ENCODE results near the gene NOL4L.
A peak's percentile ranks its signal among the peaks of the same experiment; 100 is the strongest.

Gene NOL4L

DNA sequence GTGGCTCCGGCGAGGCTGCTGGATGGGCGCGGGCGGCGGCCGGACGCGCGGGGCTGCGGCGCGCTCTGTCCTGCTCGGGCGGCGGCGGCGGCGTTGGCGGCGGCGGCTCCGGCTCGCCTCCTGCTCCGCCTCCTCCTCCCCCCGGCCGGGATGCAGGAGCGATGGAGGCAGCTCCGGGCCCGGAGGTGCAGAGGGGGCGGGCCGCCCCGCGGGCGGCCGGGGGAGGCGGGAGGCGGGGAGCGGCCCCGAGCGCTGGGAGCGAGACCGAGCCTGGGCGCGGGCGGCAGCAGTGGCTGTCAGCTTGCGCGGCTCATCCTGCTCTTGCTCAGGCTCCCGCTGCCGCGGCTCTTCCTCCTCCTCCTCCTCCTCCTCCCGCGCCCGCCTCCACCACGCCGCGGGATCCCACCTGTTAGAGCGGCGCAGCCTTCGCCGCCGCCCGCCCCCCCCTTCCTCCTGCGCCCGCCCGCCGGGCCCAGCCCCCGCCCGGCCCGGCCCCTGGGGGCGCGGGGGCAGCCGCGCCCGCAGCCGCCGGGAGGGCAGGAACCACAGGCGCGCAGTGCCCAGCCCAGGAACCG is at the start of gene NOL4L:
TSS of gene NOL4L (minus strand) at position 323 of the 575 bp plus-strand sequence. CDS start 443 bp downstream, outside the sequence.
- DNase-seq = peak; percentile 48 to 57

- DNase-seq = no peak
Observed at GRCh38 chr20:32634041-32634805, 49.1 kb upstream of the NOL4L start.

DNA sequence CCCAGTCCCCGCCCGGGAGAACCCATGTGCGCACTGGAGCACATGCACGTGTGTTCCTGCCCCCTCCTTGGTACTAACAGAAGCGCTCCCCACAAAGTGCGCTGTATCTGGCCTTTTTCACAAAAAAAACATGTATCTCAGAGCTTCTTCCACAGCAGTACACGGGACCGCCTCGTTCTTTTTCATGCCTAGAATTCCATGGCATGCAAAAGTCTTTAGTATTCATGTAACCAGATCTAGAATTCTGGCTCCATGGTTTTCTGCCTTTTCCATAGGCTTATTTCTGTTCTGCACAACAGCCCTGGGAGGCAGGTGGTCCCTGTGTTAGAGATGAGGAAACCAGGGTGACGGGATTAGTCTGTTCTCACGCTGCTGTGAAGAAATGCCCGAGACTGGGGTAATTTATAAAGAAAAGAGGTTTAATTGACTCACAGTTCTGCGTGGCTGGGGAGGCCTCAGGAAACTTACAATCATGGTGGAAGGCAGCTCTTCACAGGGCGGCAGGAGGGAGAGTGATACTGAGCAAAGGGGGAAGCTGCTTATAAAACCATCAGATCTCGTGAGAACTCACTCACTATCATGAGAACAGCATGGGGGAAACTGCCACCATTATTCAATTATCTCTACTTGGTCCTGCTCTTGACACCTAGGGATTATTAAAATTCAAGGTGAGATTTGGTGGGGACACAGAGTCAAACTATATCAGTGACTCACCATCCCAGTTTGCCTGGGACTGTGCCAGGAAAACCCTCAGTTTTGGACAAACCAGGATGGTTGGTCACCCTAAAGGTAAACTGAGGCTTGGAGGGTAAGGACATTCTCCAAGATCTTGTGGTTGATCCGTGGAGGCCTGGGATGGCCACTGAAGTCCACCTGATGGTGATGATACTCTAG is 47.6 kb upstream of the NOL4L start:
- DNase-seq = no peak

DNA sequence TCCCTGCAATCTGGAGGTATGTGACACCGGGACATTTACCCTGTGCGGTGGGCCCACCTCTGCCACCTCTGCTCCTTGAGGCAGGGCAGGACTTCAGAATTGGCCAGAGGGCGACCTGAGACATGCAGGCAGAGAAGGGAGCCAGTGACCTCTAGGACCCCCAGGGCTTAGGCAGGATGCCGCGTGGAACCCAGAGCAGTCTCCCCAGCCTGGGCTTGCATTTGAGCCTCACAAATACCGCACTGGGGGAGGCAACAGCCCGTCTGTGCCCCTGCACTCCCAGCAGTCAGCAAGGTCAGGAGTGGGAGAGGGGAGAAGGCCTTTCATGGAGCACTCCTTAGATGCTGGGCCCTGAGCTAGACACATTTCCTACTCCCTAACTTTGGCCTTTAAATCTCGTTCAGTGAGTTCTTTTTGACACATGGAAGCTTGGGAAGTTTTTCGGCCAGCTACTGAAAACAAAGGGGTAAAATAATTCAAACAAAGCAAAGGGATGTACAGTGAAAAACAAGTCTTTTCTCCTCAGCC is 46.9 kb upstream of the NOL4L start:
- DNase-seq = no peak

DNA sequence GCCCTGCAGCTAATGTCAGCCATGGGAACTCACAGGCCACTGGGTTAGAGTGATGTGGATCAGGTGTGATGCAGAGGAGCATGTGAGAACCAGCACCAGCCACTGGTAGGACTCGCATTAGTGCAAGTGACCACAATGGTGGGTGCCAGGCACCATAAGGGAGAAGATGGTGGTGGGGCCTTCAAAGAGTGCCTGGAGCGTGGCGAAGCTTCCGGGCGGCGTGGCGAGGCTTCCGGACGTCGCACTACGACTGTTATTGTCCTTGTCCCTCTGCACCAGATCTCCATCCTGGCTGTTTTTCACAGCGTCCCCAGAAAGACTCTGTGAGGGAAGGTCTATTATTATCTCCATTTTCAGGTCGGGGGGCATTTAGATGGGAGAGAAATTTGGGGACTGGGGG is 44.7 kb upstream of the NOL4L start:
- no peak for DNase-seq

DNA sequence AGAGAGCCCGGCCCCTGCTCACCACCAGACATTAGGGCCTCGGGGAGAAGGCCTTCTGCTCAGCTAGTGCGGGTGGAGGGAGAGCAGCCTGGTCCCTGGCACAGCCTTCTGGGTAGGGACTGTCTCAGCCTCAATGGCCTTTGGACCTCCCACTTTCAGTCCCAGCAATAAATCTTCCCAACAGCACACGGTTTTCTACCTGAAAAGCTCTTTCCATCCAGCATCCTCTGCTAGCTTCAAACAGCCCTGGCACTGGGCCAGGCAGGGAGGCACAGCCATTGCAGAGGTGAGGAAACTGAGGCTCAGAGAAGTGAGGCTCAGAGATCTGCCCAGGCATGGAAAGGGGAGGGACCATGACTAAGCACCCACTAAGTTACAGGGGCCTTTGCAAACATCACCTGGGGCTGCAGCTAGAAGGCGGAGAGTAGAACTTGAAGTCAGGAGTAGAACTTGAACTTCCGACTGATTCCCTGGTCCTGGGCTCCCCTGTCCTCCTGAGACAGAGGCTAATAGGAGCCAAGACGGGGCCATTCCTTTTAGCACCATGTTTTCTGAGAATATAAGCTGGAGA is 43.9 kb upstream of the NOL4L start:
- DNase-seq = no peak

DNA sequence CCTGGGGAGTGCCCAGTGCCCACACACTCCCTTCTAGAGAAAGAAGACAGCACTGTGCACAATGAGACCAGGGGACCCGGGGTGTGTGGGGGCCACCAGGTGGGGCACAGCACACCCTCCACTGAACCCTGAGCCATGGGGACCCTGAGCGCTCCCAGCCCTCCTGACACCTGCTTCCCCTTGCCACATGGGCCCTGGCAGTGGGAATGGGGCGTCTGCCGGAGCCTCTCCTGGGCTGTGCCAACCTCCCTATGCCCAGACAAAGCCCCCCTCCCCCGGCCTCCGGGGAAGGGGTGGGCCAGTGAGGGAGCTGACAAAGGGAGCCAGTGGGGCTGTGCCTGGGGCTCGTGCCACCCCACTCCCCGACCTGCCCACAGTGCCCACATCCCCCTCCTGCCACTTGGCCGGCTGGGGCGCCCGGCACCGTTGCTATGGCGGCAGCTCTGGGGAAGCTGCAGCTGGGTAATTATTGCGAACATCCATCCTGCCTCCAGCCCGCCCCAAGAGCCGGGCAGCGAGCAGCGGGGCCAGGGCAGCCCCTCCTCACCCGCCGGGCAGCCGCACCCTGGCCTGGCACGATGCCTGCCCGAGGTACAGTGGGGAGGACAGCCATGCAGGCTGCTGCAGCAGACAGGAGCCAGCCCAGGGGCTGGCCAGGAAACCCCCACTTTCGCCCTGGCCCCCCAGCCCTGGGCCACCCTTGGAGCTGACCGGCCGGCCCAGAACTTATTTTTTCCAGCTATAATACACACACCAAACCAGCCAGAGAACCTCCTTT is 41.9 kb upstream of the NOL4L start:
- DNase-seq = no peak

DNA sequence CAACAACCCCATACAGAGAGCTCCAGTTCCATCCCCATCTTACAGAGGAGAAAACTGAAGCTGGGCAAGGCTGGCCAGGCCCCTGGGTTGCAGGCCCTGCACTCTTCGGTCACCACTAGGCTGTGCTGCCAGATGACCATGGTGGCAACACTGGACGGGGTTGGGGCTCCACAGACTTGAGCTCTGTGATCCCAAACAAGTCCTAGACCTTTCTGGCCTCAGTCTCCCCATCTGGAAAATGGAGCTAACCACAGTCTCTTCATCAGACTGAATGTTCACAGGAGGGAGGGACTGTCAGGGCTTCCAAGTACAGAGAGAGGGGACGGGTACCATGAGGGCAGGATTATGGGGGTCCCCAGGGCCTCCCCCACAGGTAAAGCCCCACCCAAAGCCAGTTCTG is 41.3 kb upstream of the NOL4L start:
- DNase-seq = no peak

DNA sequence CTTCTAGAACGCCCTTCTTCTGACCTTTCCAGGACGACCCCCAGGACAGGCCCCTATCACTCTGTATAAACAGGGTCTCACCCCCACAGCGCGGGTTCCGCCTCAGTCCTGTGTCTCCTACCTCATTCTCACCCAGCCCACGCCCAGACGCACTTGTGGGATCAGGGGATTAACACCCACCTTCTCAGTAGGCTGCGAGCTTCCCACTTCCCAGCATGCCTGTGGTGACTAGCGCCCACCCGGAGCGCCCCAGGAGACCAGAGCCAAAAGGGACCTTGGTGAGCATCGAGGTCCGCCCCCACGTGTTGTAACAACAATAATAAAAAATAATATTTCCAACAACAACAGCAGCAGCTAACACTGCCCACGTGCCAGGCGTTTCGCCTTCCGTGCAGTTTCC is 40.9 kb upstream of the NOL4L start:
- DNase-seq = no peak

- no peak for DNase-seq
Observed at GRCh38 chr20:32624687-32625345, 39.7 kb upstream of the NOL4L start.

- no peak for DNase-seq
Observed at GRCh38 chr20:32623667-32624157, 38.6 kb upstream of the NOL4L start.

DNA sequence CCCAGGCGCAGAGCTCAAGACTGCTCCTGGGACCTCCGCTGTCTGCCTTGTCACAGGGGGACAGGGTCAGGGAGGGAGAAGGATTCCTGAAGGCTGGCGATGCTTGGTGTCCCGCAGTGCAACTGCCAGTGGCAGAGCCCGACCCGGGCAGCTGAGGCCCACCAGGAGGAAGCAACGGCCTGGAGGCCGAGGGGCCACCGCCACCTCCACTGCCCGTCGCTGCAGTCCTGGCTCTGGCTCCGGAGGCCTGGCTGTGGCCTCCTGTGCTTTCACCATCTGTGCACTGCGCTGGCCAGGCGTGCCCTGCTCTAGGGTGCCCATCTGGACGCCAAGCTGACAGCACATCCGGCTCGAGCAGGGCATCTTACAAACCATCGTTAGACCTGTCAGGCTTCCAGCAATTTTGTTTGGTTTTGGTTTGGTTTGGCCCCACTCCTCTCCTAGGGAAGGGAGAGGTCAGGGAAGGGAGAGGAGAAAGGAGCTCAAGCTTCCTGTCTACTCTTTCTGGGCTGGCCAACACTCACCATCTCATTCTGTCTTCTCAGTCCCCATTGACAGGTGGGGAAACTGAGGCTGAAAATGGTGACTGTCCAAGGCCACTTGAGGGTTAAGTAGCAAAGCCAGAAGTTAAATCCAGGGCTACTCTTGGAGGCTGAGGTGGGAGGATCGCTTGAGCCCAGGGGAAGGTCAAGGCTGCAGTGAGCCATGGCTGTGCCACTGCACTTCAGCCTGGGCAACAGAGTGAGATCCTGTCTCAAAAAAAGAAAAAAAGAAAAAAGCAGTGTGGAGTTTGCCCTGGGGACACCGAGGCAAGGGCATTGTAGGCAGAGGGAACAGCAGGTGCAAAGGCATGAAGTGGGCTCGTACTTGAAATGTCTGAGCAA is 37.7 kb upstream of the NOL4L start:
- no peak for DNase-seq

GRCh38 chr20:32621891-32622584 is 36.9 kb upstream of the NOL4L start:
- DNase-seq = no peak

- no peak for DNase-seq
Observed at GRCh38 chr20:32621071-32621890, 36.1 kb upstream of the NOL4L start.

DNA sequence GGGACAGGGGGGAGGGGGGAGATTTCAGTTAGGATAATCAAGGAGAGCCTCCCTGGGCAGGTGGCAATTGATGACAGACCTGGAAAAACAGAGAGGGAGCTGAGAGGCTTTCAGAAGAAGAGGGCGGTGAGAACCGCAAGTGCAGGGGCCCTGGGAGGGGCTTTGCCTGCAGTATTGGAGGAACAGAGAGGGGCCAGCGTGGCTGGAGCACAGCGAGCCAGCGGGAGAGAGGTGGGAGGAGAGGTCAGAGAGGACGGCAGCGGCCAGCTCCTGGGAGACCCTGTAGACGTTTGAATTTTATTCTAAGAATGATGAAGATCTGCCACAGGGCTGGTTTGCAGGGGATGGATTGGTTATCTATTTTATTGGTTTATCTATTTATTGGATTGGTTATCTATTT is 34.5 kb upstream of the NOL4L start:
- no peak for DNase-seq

GRCh38 chr20:32614772-32615171 is 29.6 kb upstream of the NOL4L start:
- no peak for DNase-seq

DNA sequence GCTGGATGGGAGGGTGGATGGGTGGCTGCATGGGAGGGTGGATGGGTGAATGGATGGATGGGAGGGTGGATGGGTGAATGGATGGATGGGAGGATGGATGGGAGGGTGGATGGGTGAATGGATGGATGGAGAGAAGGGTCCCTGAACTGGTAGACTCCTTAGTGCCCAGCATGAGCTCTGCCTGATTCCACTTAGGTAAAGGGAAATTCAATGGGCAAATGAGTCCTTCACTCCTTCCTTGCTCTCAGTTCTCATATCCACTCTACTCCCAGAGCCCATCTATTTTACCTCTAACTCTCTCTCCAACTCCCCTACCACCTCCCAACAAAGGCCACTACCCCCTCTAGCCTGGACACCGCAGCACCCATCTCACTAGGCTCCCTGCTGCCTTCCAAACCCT is 29.2 kb upstream of the NOL4L start:
- no peak for DNase-seq

DNA sequence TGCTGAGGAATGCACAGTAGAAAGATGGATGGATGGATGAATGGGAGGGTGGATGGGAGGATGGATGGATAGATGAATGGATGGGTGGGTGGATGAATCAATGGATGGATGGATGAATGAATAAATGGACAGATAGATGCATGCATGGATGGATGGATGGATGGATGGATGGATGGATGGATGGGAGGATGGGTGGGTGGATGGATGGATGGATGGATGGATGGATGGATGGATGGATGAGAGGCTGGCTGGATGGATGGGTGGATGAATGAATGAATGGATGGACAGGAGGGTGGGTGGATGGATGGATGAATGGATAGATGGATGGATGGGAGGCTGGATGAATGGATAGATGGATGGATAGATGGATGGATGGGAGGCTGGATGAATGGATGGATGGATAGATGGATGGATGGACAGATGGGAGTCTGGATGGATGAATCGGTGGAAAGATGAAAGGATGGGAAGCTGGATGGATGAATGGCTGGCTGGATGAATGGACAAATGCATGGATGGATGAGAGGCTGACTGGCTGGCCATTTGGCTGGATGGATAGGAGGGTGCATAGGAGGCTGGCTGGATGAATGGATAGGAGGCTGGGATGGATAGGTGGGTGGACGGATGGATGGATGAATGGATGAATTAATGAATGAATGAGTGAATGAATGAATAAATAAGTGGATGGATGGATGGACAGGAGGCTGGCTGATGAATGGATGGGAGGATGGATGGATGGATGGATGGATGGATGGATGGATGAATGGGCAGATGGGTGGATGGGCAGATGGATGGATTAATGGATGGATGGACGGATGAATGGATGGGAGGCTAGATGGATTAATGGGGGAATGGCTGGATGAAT is 28.3 kb upstream of the NOL4L start:
- DNase-seq = no peak
